Endodermal cell (in vitro differentiated cells): Measurements from ENCODE around the gene SNRPA1. TPM values are rescaled to one million over a fixed set of nuclear protein-coding genes. Genes with fewer than 3 reads are reported as not detected.

Source experiments
- DNase-seq: peaks from one replicate; pipeline ENCODE4 v3.0.0-alpha.2; 2017
- H3K27ac ChIP-seq: 2 replicates; pipeline ENCODE4 v1.5.1; 2013; ENCODE audit warnings: mild to moderate bottlenecking, low read depth, low read length, moderate library complexity
- H3K27me3 ChIP-seq: 2 replicates; pipeline ENCODE4 v1.6.1; 2013; ENCODE audit warnings: mild to moderate bottlenecking, low read length, moderate library complexity; ENCODE audit not compliant: insufficient read depth, control insufficient read depth, poor library complexity, severe bottlenecking
- H3K36me3 ChIP-seq: 2 replicates; pipeline ENCODE4 v1.7.0; 2013; ENCODE audit warnings: mild to moderate bottlenecking, low read length, moderate library complexity; ENCODE audit not compliant: control insufficient read depth, insufficient read depth
- H3K4me1 ChIP-seq: one replicate; pipeline ENCODE4 v1.7.0; 2013; ENCODE audit warnings: low read length; ENCODE audit not compliant: control insufficient read depth, insufficient read depth
- H3K4me3 ChIP-seq: 2 replicates; pipeline ENCODE4 v1.5.1; 2013; ENCODE audit warnings: mild to moderate bottlenecking, low read length, moderate library complexity
- H3K9ac ChIP-seq: 2 replicates; pipeline ENCODE4 v1.6.1; 2013; ENCODE audit warnings: mild to moderate bottlenecking, low read length, moderate library complexity; ENCODE audit not compliant: poor library complexity, severe bottlenecking; ENCODE audit errors: extremely low read depth
- H3K9me3 ChIP-seq: 2 replicates; pipeline ENCODE4 v1.6.1; 2013; ENCODE audit warnings: mild to moderate bottlenecking, low read length, moderate library complexity; ENCODE audit not compliant: control insufficient read depth
- H3K27ac Mint-ChIP-seq: 2 replicates; pipeline ENCODE4 v1.8.0; 2020; ENCODE audit warnings: mixed read lengths
- H3K27me3 Mint-ChIP-seq: 2 replicates; pipeline ENCODE4 v1.8.0; 2021; ENCODE audit warnings: mild to moderate bottlenecking, mixed read lengths; ENCODE audit not compliant: insufficient read depth
- H3K36me3 Mint-ChIP-seq: 2 replicates; pipeline ENCODE4 v1.8.0; 2020; ENCODE audit warnings: low read depth, mixed read lengths
- H3K4me1 Mint-ChIP-seq: 2 replicates; pipeline ENCODE4 v1.8.0; 2020; ENCODE audit warnings: mixed read lengths
- H3K4me3 Mint-ChIP-seq: 2 replicates; pipeline ENCODE4 v1.8.0; 2020; ENCODE audit warnings: mild to moderate bottlenecking, moderate library complexity, mixed read lengths
- H3K9me3 Mint-ChIP-seq: 2 replicates; pipeline ENCODE4 v1.8.0; 2020; ENCODE audit warnings: mild to moderate bottlenecking, mixed read lengths
- WGBS, 2 experiments: methylation state at CpG; one replicate each; pipeline versions ENCODE4 v1.1.5 to v1.1.7; 2013; ENCODE audit warnings: missing lambda C conversion rate in 2 of 2, mixed read lengths in 1 of 2; ENCODE audit not compliant: insufficient coverage in 1 of 2, insufficient read length in 1 of 2; 5-methylcytosine and 5-hydroxymethylcytosine counted together
- total RNA-seq, 2 donors: library from RNA; stranded (reverse); fragmentation: NEBNext Ultra II Directional in 1 of 2; extraction: Animal tissue kit (Norgen Biotek cat#: 25700) in 1 of 2; gene quantifications; 2 replicates in 1 of 2; 3 replicates in 1 of 2; pipeline ENCODE4 v1.2.1, GENCODE V29; 2021
- TF ChIP-seq, protein P1 (sequence below): fragments of 200-600 bp; sonication (generic); conservative IDR thresholded peaks from 2 replicates; pipeline ENCODE4 v1.5.0; 2021; ENCODE audit warnings: antibody characterized with exemption, mild to moderate bottlenecking

Gene SNRPA1
- total RNA-seq, 2 donors from 2014 or later: 111 to 140 TPM

DNA sequence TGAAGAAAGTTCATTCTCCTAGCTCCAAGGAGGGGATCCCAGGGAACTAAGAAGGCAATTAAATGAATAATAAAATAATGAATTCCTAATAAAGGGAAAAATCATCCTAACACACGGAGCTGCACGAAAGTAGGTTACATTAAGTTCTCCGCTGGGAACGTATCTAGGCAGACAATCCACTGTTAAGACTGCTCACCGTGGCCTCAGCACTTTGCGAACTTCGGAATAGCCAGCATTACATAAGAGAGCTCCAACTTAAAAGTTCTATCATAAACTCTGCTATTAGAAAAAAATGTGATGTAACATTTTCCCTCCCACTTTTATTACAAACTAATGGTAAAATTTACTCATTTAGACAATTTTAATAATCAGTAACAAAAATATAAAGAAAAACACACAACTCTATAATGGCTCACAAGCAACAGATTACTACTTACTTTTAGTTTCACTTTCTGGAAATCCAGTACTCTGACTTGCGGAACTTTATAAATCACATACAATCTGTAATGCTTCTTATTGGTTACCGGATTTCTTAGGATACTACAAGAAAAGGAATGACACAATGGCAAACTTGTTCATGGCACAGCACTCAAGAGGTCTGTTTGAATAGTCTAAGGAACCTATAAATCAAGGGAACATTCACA is 8.5 kb downstream of the SNRPA1 start:
- peaks cover 80% of the 10 kb centered on the region for H3K36me3 Mint-ChIP-seq
- Histone ChIP-seq H3K27me3 (no peaks in the 10 kb centered on the region), H3K4me1 (no peaks in the 10 kb centered on the region), H3K9me3 (peaks cover 3% of the 10 kb centered on the region), H3K27ac (no peak overlapping the region), H3K4me3 (no peak overlapping the region), H3K9ac (no peak overlapping the region), H3K36me3 (peaks cover 86% of the 10 kb centered on the region)
- TF ChIP-seq, protein P1, sequence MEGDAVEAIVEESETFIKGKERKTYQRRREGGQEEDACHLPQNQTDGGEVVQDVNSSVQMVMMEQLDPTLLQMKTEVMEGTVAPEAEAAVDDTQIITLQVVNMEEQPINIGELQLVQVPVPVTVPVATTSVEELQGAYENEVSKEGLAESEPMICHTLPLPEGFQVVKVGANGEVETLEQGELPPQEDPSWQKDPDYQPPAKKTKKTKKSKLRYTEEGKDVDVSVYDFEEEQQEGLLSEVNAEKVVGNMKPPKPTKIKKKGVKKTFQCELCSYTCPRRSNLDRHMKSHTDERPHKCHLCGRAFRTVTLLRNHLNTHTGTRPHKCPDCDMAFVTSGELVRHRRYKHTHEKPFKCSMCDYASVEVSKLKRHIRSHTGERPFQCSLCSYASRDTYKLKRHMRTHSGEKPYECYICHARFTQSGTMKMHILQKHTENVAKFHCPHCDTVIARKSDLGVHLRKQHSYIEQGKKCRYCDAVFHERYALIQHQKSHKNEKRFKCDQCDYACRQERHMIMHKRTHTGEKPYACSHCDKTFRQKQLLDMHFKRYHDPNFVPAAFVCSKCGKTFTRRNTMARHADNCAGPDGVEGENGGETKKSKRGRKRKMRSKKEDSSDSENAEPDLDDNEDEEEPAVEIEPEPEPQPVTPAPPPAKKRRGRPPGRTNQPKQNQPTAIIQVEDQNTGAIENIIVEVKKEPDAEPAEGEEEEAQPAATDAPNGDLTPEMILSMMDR: no peak
- H3K9me3 Mint-ChIP-seq: no peaks in the 10 kb centered on the region
- DNase-seq: no peak
- no peak overlapping the region for H3K4me3 Mint-ChIP-seq
- no peaks in the 10 kb centered on the region for H3K4me1 Mint-ChIP-seq
- no peak overlapping the region for H3K27ac Mint-ChIP-seq
- 95 to 100% methylated on average over 4 to 9 of the region's 9 CpGs for WGBS, 2 experiments
- no peaks in the 10 kb centered on the region for H3K27me3 Mint-ChIP-seq

DNA sequence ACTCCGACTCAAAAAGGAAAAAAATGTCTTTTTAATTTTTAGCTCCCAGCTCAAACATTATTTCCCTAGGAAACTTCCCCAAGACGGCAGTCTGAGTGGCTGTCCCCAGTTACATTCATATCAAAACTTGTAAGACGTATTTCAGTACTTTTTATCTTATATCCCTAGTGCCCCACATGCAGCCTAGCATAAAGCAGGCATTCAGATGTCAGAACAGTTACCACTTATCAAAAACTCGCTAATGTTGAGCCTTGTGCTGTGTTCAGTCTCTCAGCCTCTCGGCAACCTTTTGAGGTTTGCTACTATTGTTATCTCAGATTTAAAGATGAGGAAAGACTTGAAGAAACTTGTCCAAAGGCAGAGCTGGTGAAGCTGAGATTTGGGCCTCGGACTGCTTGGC is 11.1 kb downstream of the SNRPA1 start:
- no peak overlapping the region for H3K27ac ChIP-seq
- TF ChIP-seq, protein P1: no peak
- no peak overlapping the region for H3K4me3 ChIP-seq
- peaks cover 6% of the 10 kb centered on the region for H3K9me3 Mint-ChIP-seq
- H3K4me3 Mint-ChIP-seq: no peak overlapping the region
- no peaks in the 10 kb centered on the region for H3K4me1 ChIP-seq
- no peak overlapping the region for H3K27ac Mint-ChIP-seq
- peaks cover 84% of the 10 kb centered on the region for H3K36me3 Mint-ChIP-seq
- no peaks in the 10 kb centered on the region for H3K27me3 Mint-ChIP-seq
- no peak overlapping the region for H3K9ac ChIP-seq
- peaks cover 76% of the 10 kb centered on the region for H3K36me3 ChIP-seq
- DNase-seq: peak; percentile 27
- peaks cover 4% of the 10 kb centered on the region for H3K4me1 Mint-ChIP-seq
- WGBS, 2 experiments: 82 to 87% methylated on average over 5 to 6 of the region's 6 CpGs
- H3K27me3 ChIP-seq: no peaks in the 10 kb centered on the region
- H3K9me3 ChIP-seq: peaks cover 10% of the 10 kb centered on the region

DNA sequence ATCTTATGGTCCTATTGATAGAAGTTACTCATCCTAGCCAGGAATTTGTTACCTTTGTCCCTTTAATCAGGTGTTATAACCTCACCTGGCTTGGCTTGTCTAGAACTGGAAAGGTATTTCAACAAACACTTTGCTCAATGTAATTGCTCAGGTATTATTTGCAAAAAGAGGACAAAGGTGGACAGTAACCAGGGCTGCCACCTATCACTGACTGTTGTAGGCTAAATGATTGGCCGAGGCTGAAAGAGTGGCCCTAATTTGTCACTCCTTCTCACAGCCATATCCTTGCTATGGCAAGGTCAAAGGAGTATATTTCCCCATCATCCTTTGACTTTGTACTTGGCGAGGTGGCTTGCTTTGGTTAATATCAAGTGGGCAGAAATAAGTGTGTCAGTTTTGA is 15.0 kb downstream of the SNRPA1 start:
- no peak overlapping the region for H3K4me3 Mint-ChIP-seq
- H3K27ac Mint-ChIP-seq: peak overlapping the region; percentile 90
- TF ChIP-seq, protein P1: no peak
- 95 to 100% methylated on average over 1 to 2 of the region's 2 CpGs for WGBS, 2 experiments
- no peaks in the 10 kb centered on the region for H3K27me3 Mint-ChIP-seq
- DNase-seq: peak; percentile 15
- Histone ChIP-seq H3K27me3 (no peaks in the 10 kb centered on the region), H3K9me3 (peaks cover 10% of the 10 kb centered on the region), H3K9ac (peak overlapping the region; percentile 31), H3K36me3 (peaks cover 49% of the 10 kb centered on the region), H3K4me1 (peaks cover 3% of the 10 kb centered on the region), H3K4me3 (peak overlapping the region; percentile 64), H3K27ac (no peak overlapping the region)
- H3K36me3 Mint-ChIP-seq: peaks cover 53% of the 10 kb centered on the region
- H3K9me3 Mint-ChIP-seq: peaks cover 6% of the 10 kb centered on the region
- H3K4me1 Mint-ChIP-seq: peaks cover 20% of the 10 kb centered on the region
